ENCODE measurements around the gene ZNF678. TPM values are rescaled to one million over a fixed set of nuclear protein-coding genes. Genes with fewer than 3 reads are reported as not detected.

ZNF678 gene
- total and polyA plus RNA-seq, 2 donors (not counting 1 experiment from before 2014, with no cell fraction given): 5.5 to 16.0 TPM

GRCh38 chr1:227673441-227673840 lies 110.1 kb downstream of the ZNF678 start:
- ChIA-PET POLR2A (no interaction called here), CTCF (no interaction called here)
- no peak overlapping the region for H3K27ac Mint-ChIP-seq
- no peak for DNase-seq
- ATAC-seq (ENCODE audit: low read depth): no peak
- no peaks in the 10 kb centered on the region for H3K79me2 ChIP-seq (ENCODE audit: control insufficient read depth, insufficient read depth, low read length)
- TF ChIP-seq CTCF (IDR thresholded peaks at IDR 0.05) (no peak), EZH2 (IDR thresholded peaks at IDR 0.05; ENCODE audit: borderline replicate concordance, insufficient read depth, low read depth, low read length, poor library complexity, severe bottlenecking) (no peak)
- H3K9me3 ChIP-seq (ENCODE audit: control extremely low read depth in 1 of 3, control insufficient read depth in 2 of 3, insufficient read depth in 1 of 3, low read length in 2 of 3): peaks cover 7 to 89% (median 37%) of the 10 kb centered on the region in 3 donors
- H2AFZ ChIP-seq (ENCODE audit: insufficient read depth, low read depth, low read length, poor library complexity, severe bottlenecking): no peak overlapping the region
- H3K9me3 Mint-ChIP-seq (ENCODE audit: insufficient read depth): peaks cover 29% of the 10 kb centered on the region
- H3K4me3 Mint-ChIP-seq: no peak overlapping the region
- intact Hi-C loops (cut with micrococcal nuclease): no loop called here
- no peaks in the 10 kb centered on the region for H3K27me3 Mint-ChIP-seq
- H3K4me2 ChIP-seq (replicated peaks; ENCODE audit: low read depth, low read length, poor library complexity, severe bottlenecking): no peak overlapping the region
- H3K4me1 Mint-ChIP-seq: no peaks in the 10 kb centered on the region
- H3K27me3 ChIP-seq (replicated peaks in 1 of 4; ENCODE audit: control extremely low read depth in 1 of 4, control insufficient read depth in 3 of 4, insufficient read depth in 4 of 4, low read length in 3 of 4): no peaks in the 10 kb centered on the region
- no peak overlapping the region for H3K4me3 ChIP-seq (ENCODE audit: control extremely low read depth in 1 of 5, extremely low read depth in 1 of 5, insufficient read depth in 1 of 5, low read depth in 2 of 5, low read length in 4 of 5)
- no peak overlapping the region for H3K27ac ChIP-seq (ENCODE audit: low read length in 2 of 2)
- no peaks in the 10 kb centered on the region for H3K36me3 ChIP-seq (replicated peaks in 1 of 2; ENCODE audit: control extremely low read depth in 1 of 2, control insufficient read depth in 1 of 2, extremely low read depth in 1 of 2, insufficient read depth in 2 of 2, low read length in 1 of 2)
- no peak overlapping the region for H3K9ac ChIP-seq (ENCODE audit: low read length)
- no CpG with 5 or more reads among the region's 1 CpG for WGBS (ENCODE audit: insufficient coverage)
- H4K20me1 ChIP-seq (ENCODE audit: control insufficient read depth, insufficient read depth, low read length, poor library complexity, severe bottlenecking): no peaks in the 10 kb centered on the region
- no peaks in the 10 kb centered on the region for H3K4me1 ChIP-seq (ENCODE audit: control insufficient read depth in 2 of 2, insufficient read depth in 2 of 2, low read length in 2 of 2)

- H3K9me3 Mint-ChIP-seq (ENCODE audit: insufficient read depth): peaks cover 35% of the 10 kb centered on the region
- no peaks in the 10 kb centered on the region for H3K27me3 Mint-ChIP-seq
- intact Hi-C loops (cut with micrococcal nuclease): no loop called here
- ChIA-PET POLR2A (no interaction called here), CTCF (no interaction called here)
- Histone ChIP-seq H3K27me3 (replicated peaks in 1 of 4; ENCODE audit: control extremely low read depth in 1 of 4, control insufficient read depth in 3 of 4, insufficient read depth in 4 of 4, low read length in 3 of 4) (no peaks in the 10 kb centered on the region), H3K9ac (ENCODE audit: low read length) (no peak overlapping the region), H3K79me2 (ENCODE audit: control insufficient read depth, insufficient read depth, low read length) (no peaks in the 10 kb centered on the region), H3K36me3 (replicated peaks in 1 of 2; ENCODE audit: control extremely low read depth in 1 of 2, control insufficient read depth in 1 of 2, extremely low read depth in 1 of 2, insufficient read depth in 2 of 2, low read length in 1 of 2) (no peaks in the 10 kb centered on the region), H3K27ac (ENCODE audit: low read length in 2 of 2) (no peak overlapping the region), H4K20me1 (ENCODE audit: control insufficient read depth, insufficient read depth, low read length, poor library complexity, severe bottlenecking) (no peaks in the 10 kb centered on the region), H2AFZ (ENCODE audit: insufficient read depth, low read depth, low read length, poor library complexity, severe bottlenecking) (no peak overlapping the region), H3K4me3 (ENCODE audit: control extremely low read depth in 1 of 5, extremely low read depth in 1 of 5, insufficient read depth in 1 of 5, low read depth in 2 of 5, low read length in 4 of 5) (no peak overlapping the region), H3K9me3 (ENCODE audit: control extremely low read depth in 1 of 3, control insufficient read depth in 2 of 3, insufficient read depth in 1 of 3, low read length in 2 of 3) (peaks cover 6 to 49% (median 36%) of the 10 kb centered on the region in 3 donors), H3K4me1 (ENCODE audit: control insufficient read depth in 2 of 2, insufficient read depth in 2 of 2, low read length in 2 of 2) (no peaks in the 10 kb centered on the region), H3K4me2 (replicated peaks; ENCODE audit: low read depth, low read length, poor library complexity, severe bottlenecking) (no peak overlapping the region)
- DNase-seq: no peak
- H3K4me3 Mint-ChIP-seq: no peak overlapping the region
- no peaks in the 10 kb centered on the region for H3K4me1 Mint-ChIP-seq
- H3K27ac Mint-ChIP-seq: no peak overlapping the region
- no peak for ATAC-seq (ENCODE audit: low read depth)
- TF ChIP-seq EZH2 (IDR thresholded peaks at IDR 0.05; ENCODE audit: borderline replicate concordance, insufficient read depth, low read depth, low read length, poor library complexity, severe bottlenecking) (no peak), CTCF (IDR thresholded peaks at IDR 0.05) (no peak)
- 66% methylated on average over 4 of the region's 8 CpGs for whole genome bisulfite sequencing (ENCODE audit: insufficient coverage)
These were observed 122.5 kb downstream of the ZNF678 start for GRCh38 chr1:227685807-227686206.

Data from B cell (primary cell).